DMS114 treated with DMSO at 0.1 percent for 48 hours (cell line): ENCODE data around the gene COL26A1.
"Not testable (repeated sequence)": the region's sequence is repeated elsewhere in the genome, so short reads cannot be mapped to it uniquely, and the experiment has no call there.

Experiments
- DNase-seq: peaks from one replicate; lab custom pipeline; 2025; ENCODE audit not compliant: unreplicated experiment; lab: John Stamatoyannopoulos, UW

COL26A1 gene

GRCh38 chr7:101362334-101363195, at the start of gene COL26A1:
TSS of gene COL26A1 (plus strand) at chr7:101362875. CDS start at chr7:101363033, 158 bp downstream.
- DNase-seq = peak; percentile 20

- DNase-seq = no peak
These were observed 47.3 kb upstream of the COL26A1 start for GRCh38 chr7:101315336-101315735.

GRCh38 chr7:101319401-101319800, 43.3 kb upstream of the COL26A1 start:
- DNase-seq = no peak

GRCh38 chr7:101321491-101322401, 40.9 kb upstream of the COL26A1 start, which contains the start of gene IFT22:
TSS of gene IFT22 (minus strand) at chr7:101321812. CDS start at chr7:101321709, 103 bp downstream.
- DNase-seq = peak; percentile 76

- DNase-seq = no peak
These were observed 34.5 kb upstream of the COL26A1 start for GRCh38 chr7:101328159-101328558.

- no peak for DNase-seq
These were observed 32.6 kb upstream of the COL26A1 start for GRCh38 chr7:101330011-101330484.

GRCh38 chr7:101332026-101332425, 30.6 kb upstream of the COL26A1 start:
- DNase-seq = no peak

GRCh38 chr7:101333912-101334311, 28.8 kb upstream of the COL26A1 start:
- DNase-seq = no peak

GRCh38 chr7:101340379-101340778, 22.3 kb upstream of the COL26A1 start:
- no peak for DNase-seq

- no peak for DNase-seq
These were observed 19.8 kb upstream of the COL26A1 start for GRCh38 chr7:101342892-101343291.

GRCh38 chr7:101347477-101347876, 15.2 kb upstream of the COL26A1 start:
- no peak for DNase-seq

GRCh38 chr7:101348456-101349067, 14.1 kb upstream of the COL26A1 start:
- DNase-seq = not testable (repeated sequence)

GRCh38 chr7:101349300-101349699, 13.4 kb upstream of the COL26A1 start:
- not testable (repeated sequence) for DNase-seq

- no peak for DNase-seq
These were observed 9.8 kb upstream of the COL26A1 start for GRCh38 chr7:101352920-101353308.

GRCh38 chr7:101357433-101357832, 5.2 kb upstream of the COL26A1 start:
- no peak for DNase-seq

GRCh38 chr7:101363196-101363733, 590 bp downstream of the COL26A1 start:
- no peak for DNase-seq

GRCh38 chr7:101363734-101364374, 1.2 kb downstream of the COL26A1 start:
- no peak for DNase-seq

- DNase-seq = no peak
These were observed 3.3 kb downstream of the COL26A1 start for GRCh38 chr7:101365956-101366355.

- no peak for DNase-seq
These were observed 5.0 kb downstream of the COL26A1 start for GRCh38 chr7:101367676-101368075.

GRCh38 chr7:101368422-101369165, 5.9 kb downstream of the COL26A1 start:
- no peak for DNase-seq
